OCI-LY1 (cell line): ENCODE measurements around the gene DAZAP1.

ENCODE experiments used
- H2AFZ ChIP-seq: fragments of 200-600 bp; sonication (generic), shearing (Covaris generic); 2 replicates; pipeline ENCODE4 v1.6.0; 2014; ENCODE audit warnings: antibody characterized with exemption, mild to moderate bottlenecking, low read length
- H3F3A ChIP-seq: fragments of 200-600 bp; sonication (generic), shearing (Covaris generic); 2 replicates; pipeline ENCODE4 v1.6.0; 2014; ENCODE audit warnings: mild to moderate bottlenecking, antibody characterized with exemption, low read length, moderate library complexity; ENCODE audit not compliant: insufficient read depth
- H3K27ac ChIP-seq: fragments of 200-600 bp; sonication (generic); 2 replicates; pipeline ENCODE4 v1.5.1; 2014; ENCODE audit warnings: low read length, mixed run types, mild to moderate bottlenecking, low read depth; ENCODE audit not compliant: poor library complexity, severe bottlenecking
- H3K27me3 ChIP-seq: fragments of 200-600 bp; sonication (generic); 2 replicates; pipeline ENCODE4 v1.6.0; 2014; ENCODE audit warnings: antibody characterized with exemption, mild to moderate bottlenecking, low read length, moderate library complexity; ENCODE audit not compliant: insufficient read depth
- H3K36me3 ChIP-seq: fragments of 200-600 bp; sonication (generic); 2 replicates; pipeline ENCODE4 v1.6.1; 2014; ENCODE audit warnings: mild to moderate bottlenecking, antibody characterized with exemption, low read length, moderate library complexity, mixed read lengths; ENCODE audit not compliant: insufficient read depth
- H3K4me1 ChIP-seq: fragments of 200-600 bp; sonication (generic); 2 replicates; pipeline ENCODE4 v1.5.1; 2014; ENCODE audit warnings: mild to moderate bottlenecking, low read length, moderate library complexity; ENCODE audit not compliant: insufficient read depth, severe bottlenecking
- H3K4me2 ChIP-seq: fragments of 200-600 bp; sonication (generic), shearing (Covaris generic); 2 replicates; pipeline ENCODE4 v1.6.1; 2014; ENCODE audit warnings: low read length
- H3K4me3 ChIP-seq: fragments of 200-600 bp; sonication (generic); 2 replicates; pipeline ENCODE4 v1.5.1; 2014; ENCODE audit warnings: low read length, low read depth, mild to moderate bottlenecking, mixed read lengths; ENCODE audit not compliant: poor library complexity, severe bottlenecking
- H3K79me2 ChIP-seq: fragments of 200-600 bp; shearing (Covaris generic); 2 replicates; pipeline ENCODE4 v1.6.1; 2016; ENCODE audit warnings: mixed run types, low read length, mixed read lengths; ENCODE audit not compliant: insufficient read depth
- H3K9ac ChIP-seq: fragments of 200-600 bp; sonication (generic), shearing (Covaris generic); 2 replicates; pipeline ENCODE4 v1.6.1; 2014; ENCODE audit warnings: mild to moderate bottlenecking, low read length, mixed read lengths
- H3K9me2 ChIP-seq: fragments of 200-600 bp; sonication (generic), shearing (Covaris generic); 2 replicates; pipeline ENCODE4 v1.6.1; 2014; ENCODE audit warnings: low read depth, mild to moderate bottlenecking, low read length, mixed read lengths
- H3K9me3 ChIP-seq: fragments of 200-600 bp; shearing (Covaris generic); 2 replicates; pipeline ENCODE4 v1.6.1; 2014; ENCODE audit warnings: low read length, mixed read lengths
- H4K20me1 ChIP-seq: fragments of 200-600 bp; sonication (generic), shearing (Covaris generic); 2 replicates; pipeline ENCODE4 v1.6.0; 2016; ENCODE audit warnings: mild to moderate bottlenecking, low read length; ENCODE audit not compliant: insufficient read depth
- CTCF ChIP-seq: fragments of 200-600 bp; sonication (generic), shearing (Covaris generic); IDR thresholded peaks from 2 replicates; pipeline ENCODE4 v1.5.1; 2017; ENCODE audit warnings: mild to moderate bottlenecking, antibody characterized with exemption, low read length, moderate library complexity, mixed read lengths
- EZH2 ChIP-seq: fragments of 200-600 bp; sonication (generic), shearing (Covaris generic); IDR thresholded peaks from 2 replicates; pipeline ENCODE4 v1.8.0; 2017; ENCODE audit warnings: borderline replicate concordance, mixed run types, mild to moderate bottlenecking, antibody characterized with exemption, low read length, moderate library complexity, mixed read lengths

DAZAP1 gene

GRCh38 chr19:1401889-1402217, 5.5 kb upstream of the DAZAP1 start:
- no peaks in the 10 kb centered on the region for H3K9me3 ChIP-seq
- peak overlapping the region; percentile 88 for H3K4me2 ChIP-seq
- no peaks in the 10 kb centered on the region for H4K20me1 ChIP-seq
- H3K36me3 ChIP-seq, result no peaks in the 10 kb centered on the region; the same call in 1 of the 2 replicates
- H3K4me3 ChIP-seq, result peak overlapping the region; percentile 78
- H2AFZ ChIP-seq, result no peak overlapping the region
- peak overlapping the region; percentile 78 for H3K9ac ChIP-seq
- no peak overlapping the region for H3K27ac ChIP-seq
- TF ChIP-seq CTCF, result no peak
- no peak for TF ChIP-seq EZH2
- H3K79me2 ChIP-seq, result no peaks in the 10 kb centered on the region
- H3K4me1 ChIP-seq, result peaks cover 29% of the 10 kb centered on the region
- peaks cover 6% of the 10 kb centered on the region; the same call in 1 of the 2 replicates for H3K27me3 ChIP-seq
- no peaks in the 10 kb centered on the region for H3F3A ChIP-seq
- H3K9me2 ChIP-seq, result no peaks in the 10 kb centered on the region

GRCh38 chr19:1402411-1403070, 4.8 kb upstream of the DAZAP1 start:
- no peak overlapping the region for H3K4me3 ChIP-seq
- no peaks in the 10 kb centered on the region for H4K20me1 ChIP-seq
- TF ChIP-seq CTCF (no peak), EZH2 (no peak)
- no peak overlapping the region for H3K4me2 ChIP-seq
- H3K36me3 ChIP-seq, result no peaks in the 10 kb centered on the region; the same call in 1 of the 2 replicates
- no peaks in the 10 kb centered on the region for H3K79me2 ChIP-seq
- no peak overlapping the region for H2AFZ ChIP-seq
- H3K4me1 ChIP-seq, result peaks cover 30% of the 10 kb centered on the region
- H3K9me2 ChIP-seq, result no peaks in the 10 kb centered on the region
- H3K27ac ChIP-seq, result no peak overlapping the region
- H3K27me3 ChIP-seq, result peaks cover 6% of the 10 kb centered on the region; the same call in 1 of the 2 replicates
- H3F3A ChIP-seq, result no peaks in the 10 kb centered on the region
- H3K9ac ChIP-seq, result no peak overlapping the region; the same call in 1 of the 2 replicates
- H3K9me3 ChIP-seq, result no peaks in the 10 kb centered on the region

GRCh38 chr19:1406774-1407527, 435 bp upstream of the DAZAP1 start:
- Histone ChIP-seq H3K27ac (peak overlapping the region; percentile 40), H2AFZ (no peak overlapping the region)

More at GRCh38 chr19:1406774-1407527, 435 bp upstream of the DAZAP1 start:
- H3K4me1 ChIP-seq, result peaks cover 47% of the 10 kb centered on the region
- peak overlapping the region; percentile 77 for H3K9ac ChIP-seq
- H3F3A ChIP-seq, result no peaks in the 10 kb centered on the region
- H3K4me2 ChIP-seq, result peak overlapping the region; percentile 84
- H4K20me1 ChIP-seq, result no peaks in the 10 kb centered on the region
- peak overlapping the region; percentile 66 for H3K4me3 ChIP-seq
- no peaks in the 10 kb centered on the region for H3K9me3 ChIP-seq
- peaks cover 42% of the 10 kb centered on the region for H3K79me2 ChIP-seq
- no peaks in the 10 kb centered on the region for H3K9me2 ChIP-seq
- H3K36me3 ChIP-seq, result peaks cover 35% of the 10 kb centered on the region; the same call in 1 of the 2 replicates
- TF ChIP-seq CTCF (peak; percentile 66), EZH2 (no peak)
- H3K27me3 ChIP-seq, result no peaks in the 10 kb centered on the region
